GM12874 (cell line): ENCODE measurements around the gene GZF1.

Experiments
- CTCF ChIP-seq: IDR thresholded peaks from 2 replicates; pipeline ENCODE4 v1.5.1; 2011; ENCODE audit warnings: low read depth, mild to moderate bottlenecking, control low read depth, low read length, moderate library complexity; ENCODE audit not compliant: insufficient read depth

GZF1 gene

DNA sequence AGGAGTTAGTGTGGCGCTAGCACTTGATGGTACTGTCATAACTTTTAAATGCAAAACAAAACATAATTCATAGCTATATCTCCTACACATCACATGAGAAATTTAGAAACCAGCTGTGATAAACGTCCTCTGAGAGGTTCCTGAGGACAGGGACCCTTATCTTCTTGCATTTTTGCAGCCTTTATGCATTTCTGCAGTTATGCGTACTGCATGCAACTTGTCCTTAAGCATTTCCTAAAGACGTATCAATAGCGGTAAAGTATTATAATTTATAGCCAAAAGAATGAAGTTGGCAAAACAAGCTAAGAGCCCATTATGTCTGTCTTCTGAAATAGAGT, 57.6 kb downstream of the GZF1 start:
- no peak for TF ChIP-seq CTCF

DNA sequence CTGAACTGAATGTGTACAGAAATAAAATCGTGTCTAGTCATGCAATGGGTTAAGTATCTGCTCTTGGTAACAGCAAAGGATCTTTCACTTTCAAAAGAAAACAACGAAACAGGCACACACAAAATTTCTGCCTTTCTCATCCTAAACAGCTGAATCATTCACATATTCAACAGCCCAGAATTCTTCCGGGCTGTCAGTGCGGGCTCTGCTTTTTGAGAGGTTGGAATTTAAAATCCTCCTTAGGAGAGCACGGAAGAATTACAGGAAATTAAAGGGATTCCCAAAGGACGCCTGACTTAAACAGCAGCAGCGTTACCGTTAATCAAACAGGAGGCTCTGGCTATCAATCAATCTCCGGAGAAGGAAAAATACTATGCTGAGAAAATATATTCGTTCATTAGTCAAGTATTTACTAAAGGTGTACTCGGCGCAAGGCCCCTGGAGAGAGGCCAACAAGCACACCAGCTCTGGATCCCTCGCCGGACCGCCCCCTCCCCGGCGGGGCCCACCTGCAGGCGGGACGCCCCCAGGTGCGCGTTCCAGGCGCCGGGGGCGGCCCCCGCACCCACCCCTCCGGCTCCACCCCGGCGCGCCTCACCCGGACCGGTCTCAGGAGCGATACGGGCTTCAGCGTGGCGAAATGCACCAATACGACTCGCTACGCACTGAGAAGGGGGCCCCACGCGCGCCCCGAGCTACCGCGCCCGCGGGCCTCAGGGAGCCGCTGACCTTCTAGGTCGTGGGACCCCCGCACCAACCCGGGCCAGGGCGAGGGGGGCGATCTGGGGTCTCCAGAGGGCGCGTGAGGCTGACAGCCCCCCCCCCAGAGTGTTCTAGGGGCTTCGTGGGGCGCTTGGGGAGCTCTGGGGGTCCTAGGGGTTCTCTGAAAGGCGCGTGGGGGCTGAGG, 58.3 kb downstream of the GZF1 start:
- TF ChIP-seq CTCF: no peak

DNA sequence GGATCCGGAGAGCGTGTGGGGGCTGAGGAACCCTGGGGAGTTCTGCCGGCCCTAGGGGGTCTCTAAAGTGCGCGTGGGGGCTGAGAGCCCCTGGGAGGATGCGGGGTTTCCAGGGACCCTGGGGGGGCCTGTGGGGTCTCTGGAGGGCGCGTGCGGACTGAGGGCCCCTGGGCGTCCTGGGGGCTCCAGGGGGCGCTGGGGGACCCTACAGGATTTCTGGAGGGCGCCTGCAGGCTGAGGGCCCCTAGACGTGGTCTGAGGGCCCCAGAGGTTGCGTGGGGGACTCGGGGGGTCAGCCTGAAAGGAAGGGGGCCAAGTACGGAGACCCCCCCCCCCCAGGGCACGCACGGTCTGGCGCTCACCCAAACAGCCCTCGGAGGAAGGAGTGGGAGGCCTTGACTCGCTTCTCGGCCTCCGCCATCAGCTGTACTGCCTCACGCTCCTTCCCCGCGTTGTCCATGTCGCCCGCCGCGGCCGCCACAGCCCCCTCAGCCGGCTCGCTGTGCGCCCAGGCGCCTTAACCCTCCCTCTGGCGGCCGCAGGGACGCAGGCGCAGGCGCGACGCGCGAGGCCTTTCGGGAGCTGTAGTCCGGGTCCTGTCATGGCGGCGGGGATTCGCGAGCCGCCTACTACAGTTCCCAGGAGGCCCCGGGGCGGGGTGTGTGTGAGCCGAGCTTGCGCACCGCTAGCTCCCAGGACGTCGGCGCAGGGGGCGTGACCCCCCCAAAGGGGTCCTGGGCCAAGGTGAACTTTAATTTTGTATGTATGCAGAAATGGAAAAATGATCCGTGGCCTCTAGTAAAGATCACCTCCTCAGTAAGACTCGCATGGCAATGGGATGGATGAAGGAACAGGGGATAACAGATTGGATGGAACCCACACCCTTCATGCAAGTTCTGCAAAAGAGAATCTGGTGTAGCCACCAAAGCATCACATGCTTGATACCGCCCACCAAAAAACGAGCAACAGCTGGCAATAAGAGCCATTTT, 59.3 kb downstream of the GZF1 start, which contains the start of gene NAPB:
Gene NAPB, minus strand, starts transcription at position 546 of the 989 bp plus-strand sequence. Its CDS starts 86 bp downstream, at position 460.
- peak; percentile 24; the same call in 1 of the 2 replicates for TF ChIP-seq CTCF
